GM12892 (cell line): ENCODE data around the gene NTHL1.

Experiments used
- POLR2A ChIP-seq: IDR thresholded peaks from 2 replicates; pipeline ENCODE4 v1.6.1; 2011; ENCODE audit warnings: low read depth, low read length, control low read depth
- POLR2AphosphoS5 ChIP-seq: IDR thresholded peaks from 2 replicates; pipeline ENCODE4 v1.6.1; 2011; ENCODE audit warnings: low read depth, low read length, control low read depth
- TAF1 ChIP-seq: IDR thresholded peaks from 2 replicates; pipeline ENCODE4 v1.6.1; 2011; ENCODE audit warnings: low read depth, mild to moderate bottlenecking, control low read depth, low read length, borderline replicate concordance

- TF ChIP-seq TAF1 = no peak
- TF ChIP-seq POLR2AphosphoS5 = no peak
- no peak for TF ChIP-seq POLR2A
These were observed 32.3 kb downstream of the NTHL1 start for GRCh38 chr16:2015117-2015946.
